Measurements from ENCODE around the gene LRRC26.

The LRRC26 gene

GRCh38 chr9:137199411-137200121 lies 29.7 kb upstream of the LRRC26 start:
- DNase-seq (ENCODE audit: low read depth) = peak; percentile 7

DNA sequence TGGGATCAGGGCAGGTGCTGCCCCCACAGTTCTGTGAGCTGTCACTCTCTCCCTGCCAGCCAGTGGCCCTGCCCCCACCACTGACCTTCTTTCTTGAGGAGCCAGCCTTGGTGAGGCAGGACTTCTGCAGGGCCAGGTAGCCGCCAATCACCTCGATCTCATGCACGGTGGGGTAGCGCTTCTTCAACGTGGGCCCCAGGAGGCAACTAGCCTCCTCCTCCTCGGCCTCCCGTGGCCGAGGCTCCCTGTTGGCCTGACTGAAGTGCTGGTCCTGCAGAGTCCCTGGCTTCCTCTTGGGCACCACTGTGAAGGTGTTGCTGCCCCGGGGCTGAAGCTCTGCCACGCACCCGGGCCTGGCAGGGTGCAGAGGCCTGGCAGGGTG lies 29.0 kb upstream of the LRRC26 start:
- DNase-seq (ENCODE audit: low read depth) = no peak

DNA sequence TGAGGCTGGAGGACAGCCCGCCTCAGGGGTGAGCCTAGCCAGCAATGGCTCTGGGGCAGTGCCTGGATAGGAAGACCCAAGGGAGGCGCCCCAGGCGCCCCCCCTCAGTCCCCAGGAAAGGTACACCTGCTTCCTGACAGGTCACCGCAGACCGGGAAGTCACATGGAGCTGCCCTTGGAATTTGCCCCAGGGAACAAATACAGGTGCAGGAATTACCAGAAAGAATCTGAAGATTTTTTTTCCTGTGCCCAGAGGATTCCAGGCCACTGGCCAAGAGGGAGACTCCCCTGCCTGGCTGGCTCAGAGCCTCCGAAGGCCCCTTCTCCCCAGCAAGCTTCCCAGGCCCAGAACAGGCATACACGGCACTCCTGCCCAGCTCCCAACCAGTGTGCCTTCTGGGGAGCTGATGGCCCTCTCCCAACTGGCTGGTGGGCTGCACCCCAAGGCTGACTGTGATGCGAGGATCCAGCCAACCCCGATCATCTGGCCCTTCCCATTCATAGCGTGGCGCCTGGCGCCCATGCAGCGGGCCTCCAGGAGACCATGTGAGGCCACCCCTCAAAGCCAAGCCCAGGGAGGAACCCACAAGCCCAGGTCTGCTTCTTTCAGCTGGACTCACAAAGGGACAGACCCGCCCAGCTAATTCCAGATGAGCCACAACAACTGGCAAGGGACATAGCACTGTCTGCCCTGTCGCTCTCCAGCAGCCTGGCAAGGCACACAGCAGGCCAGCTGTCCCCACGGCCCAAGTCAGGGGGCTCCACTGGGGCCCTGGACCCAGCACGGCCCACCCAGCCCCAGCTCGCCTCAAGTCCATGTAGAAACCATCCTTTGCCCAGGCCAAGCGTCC lies 28.4 kb upstream of the LRRC26 start:
- DNase-seq (ENCODE audit: low read depth) = no peak

- DNase-seq (ENCODE audit: low read depth) = no peak
These were observed 25.8 kb upstream of the LRRC26 start for GRCh38 chr9:137195525-137196220.

DNA sequence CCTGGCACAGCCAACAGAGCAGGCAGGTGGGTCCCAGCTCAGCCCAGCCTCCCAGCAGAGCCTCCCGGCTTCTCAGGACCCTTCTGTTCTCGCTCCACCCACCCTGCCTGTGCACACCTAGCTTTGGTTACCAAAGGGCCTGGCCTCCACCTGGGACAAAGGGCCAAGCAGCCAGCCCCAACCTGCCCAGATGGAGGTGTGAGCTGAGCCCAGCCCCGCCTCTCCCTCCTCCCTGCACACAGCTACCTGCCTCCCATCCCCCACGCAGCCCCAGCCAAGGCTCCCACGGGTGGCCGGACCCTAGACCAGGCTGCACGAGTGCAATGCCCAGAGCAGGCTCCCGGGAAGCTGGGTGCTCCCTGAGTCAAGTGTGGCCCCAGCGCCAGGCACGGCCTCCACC lies 25.1 kb upstream of the LRRC26 start:
- DNase-seq (ENCODE audit: low read depth) = no peak

- DNase-seq (ENCODE audit: low read depth) = no peak
These were observed 24.5 kb upstream of the LRRC26 start for GRCh38 chr9:137194388-137194787.

DNA sequence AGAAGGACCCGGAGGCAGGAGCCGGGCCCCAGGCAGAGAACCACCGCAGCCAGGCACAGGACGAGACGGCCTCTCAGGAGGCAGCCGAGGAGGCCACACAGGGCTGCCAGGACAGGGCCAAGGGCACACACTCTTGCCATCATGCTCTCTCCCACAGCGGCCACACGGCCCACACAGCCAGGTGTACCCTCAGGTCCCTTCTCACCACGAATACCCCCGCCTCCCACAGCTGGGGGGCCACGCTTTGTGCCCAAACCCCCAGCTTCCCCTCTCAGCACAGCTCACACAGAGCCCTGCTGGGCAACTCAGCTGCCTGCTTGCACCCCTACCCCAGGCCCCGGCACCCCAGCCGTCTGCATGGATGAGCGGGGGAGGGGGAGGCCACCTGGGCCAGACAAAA lies 23.9 kb upstream of the LRRC26 start:
- DNase-seq (ENCODE audit: low read depth) = no peak

- DNase-seq (ENCODE audit: low read depth) = no peak
These were observed 23.0 kb upstream of the LRRC26 start for GRCh38 chr9:137192859-137193258.

DNA sequence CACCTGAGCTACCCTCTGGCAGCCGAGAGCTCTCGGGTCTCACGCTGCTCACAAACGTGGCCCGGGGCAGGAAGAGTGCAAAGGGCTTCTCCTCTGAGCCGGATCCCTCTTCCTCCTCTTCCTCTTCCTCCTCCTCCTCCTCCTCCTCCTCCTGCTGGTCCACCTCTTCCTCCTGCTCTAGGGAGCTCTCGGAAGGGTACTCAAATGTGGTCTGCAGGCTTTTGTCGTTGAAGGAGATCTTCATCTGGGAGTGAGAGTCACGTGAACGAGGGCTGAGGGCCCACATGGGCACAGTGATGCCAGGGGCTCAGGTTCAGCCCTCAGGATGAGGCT lies 22.6 kb upstream of the LRRC26 start:
- no peak for DNase-seq (ENCODE audit: low read depth)

DNA sequence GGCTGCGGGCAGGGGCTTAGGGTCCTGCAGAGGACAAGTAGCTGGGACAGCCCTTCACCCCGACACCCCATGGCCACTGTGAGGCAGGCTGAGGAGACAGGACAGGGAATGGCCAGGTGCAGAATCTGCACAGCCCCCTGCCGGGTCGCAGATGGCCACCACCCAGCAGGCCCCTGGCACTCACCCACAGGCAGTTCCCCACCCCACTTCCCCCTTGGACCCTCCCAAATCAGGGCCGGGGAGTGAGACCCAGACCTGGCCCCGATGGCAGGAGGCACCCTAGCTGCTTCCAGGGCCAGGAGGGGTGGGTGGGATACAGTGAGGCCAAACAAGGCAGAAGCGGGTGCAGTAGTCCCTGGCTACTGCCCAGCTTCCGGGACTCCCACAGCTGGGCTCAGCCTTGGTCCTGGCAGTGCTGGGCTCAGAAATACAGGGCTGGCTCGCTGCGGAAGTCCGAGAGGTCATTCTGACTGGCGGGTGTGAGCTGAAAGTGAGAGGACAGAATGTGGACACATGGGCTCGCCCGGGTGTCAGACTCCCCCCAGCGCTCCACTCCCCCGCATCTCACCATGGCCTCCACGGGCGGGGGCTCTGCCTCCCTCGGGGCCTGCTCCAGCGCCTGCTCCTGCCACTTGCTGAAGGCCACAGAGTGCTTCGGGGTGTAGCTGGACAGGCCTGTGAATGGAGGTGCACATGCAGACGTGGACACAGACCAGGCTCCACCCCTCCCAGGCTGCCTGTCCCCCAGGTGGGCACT lies 22.0 kb upstream of the LRRC26 start:
- DNase-seq (ENCODE audit: low read depth) = no peak

- DNase-seq (ENCODE audit: low read depth) = no peak
These were observed 21.4 kb upstream of the LRRC26 start for GRCh38 chr9:137191245-137191644.

DNA sequence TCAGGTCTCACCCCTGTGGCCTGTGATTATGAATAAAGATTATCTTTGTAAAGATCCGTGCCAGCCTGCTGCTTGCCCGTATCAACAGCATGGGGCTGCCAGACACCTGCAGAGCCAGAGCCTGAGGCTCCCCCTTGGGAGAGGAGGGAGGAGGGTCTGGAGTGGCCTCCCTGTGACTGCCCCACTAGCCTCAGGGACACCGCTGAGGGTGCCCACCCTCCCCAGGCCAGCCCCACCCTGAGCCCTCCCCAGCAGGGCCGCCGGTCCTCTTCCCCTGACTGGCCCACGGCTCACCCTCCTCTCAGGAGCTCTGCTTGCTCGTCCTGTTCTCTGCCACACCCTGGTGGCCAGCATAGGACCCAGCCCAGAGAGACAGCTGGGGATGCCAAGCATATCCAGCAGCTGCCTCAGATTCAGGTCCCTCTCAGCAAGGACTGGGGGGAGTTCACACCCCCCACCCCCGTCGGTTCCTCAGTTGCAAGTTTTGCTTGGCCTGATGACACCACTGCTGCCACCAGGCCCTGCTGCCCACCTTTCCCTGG lies 20.5 kb upstream of the LRRC26 start:
- DNase-seq (ENCODE audit: low read depth) = no peak

DNA sequence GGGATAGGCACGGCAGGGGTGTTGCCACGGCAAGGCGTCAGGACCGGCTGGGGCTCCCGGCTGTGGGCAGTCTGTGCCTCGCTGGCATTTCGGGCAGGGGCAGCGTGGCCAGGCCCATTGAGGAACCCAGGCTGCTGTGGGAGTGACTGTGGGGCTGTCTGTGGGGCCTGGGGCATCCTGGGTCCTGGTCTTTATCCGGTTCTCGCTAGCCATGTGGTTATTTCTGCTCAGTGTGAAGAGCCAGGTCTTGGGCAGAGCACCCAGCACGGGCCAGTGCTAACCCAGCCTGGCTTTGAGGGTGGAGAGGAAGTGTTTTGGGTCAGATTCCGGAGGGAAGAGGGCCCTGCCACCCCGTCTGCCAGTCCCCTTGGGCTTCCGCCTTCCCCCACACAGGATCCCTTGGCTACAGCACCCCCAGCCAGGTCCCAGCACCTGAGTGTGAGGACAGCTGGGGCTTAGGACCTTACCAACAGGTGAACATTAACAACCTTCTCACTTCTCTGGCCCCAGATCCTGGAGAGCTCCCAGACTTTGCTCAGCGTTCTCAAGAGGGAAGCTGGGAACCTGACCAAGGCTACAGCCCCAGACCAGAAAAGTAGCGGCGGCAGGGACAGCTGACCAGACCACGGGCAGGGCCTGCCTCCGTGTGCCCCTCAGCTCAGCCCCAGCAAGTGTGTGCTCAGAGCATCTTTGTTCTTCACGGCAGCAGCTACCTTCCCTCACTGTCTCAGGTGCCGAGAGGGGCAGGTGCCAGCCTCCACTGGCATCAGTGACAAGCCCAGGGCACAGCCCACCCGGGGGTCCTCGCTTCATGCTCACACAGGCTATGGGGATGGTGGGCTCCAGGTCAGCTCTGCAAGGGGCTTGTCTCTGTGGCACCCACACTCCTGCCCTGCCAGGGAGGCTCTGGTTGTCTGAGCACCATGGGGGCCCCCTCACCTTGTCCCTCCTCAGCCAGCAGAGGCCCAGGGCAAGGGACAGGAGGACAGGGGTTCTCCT lies 19.7 kb upstream of the LRRC26 start:
- no peak for DNase-seq (ENCODE audit: low read depth)

GRCh38 chr9:137188490-137189296 lies 18.8 kb upstream of the LRRC26 start, which contains the start of the genes ANAPC2 and SSNA1:
Gene ANAPC2, minus strand, starts transcription at chr9:137188560. Its CDS starts 28 bp downstream, at chr9:137188532.
Gene SSNA1, plus strand, starts transcription at chr9:137188676. Its CDS starts 51 bp downstream, at chr9:137188727.
- DNase-seq (ENCODE audit: low read depth) = peak; percentile 94

- no peak for DNase-seq (ENCODE audit: low read depth)
These were observed 18.2 kb upstream of the LRRC26 start for GRCh38 chr9:137188086-137188489.

DNA sequence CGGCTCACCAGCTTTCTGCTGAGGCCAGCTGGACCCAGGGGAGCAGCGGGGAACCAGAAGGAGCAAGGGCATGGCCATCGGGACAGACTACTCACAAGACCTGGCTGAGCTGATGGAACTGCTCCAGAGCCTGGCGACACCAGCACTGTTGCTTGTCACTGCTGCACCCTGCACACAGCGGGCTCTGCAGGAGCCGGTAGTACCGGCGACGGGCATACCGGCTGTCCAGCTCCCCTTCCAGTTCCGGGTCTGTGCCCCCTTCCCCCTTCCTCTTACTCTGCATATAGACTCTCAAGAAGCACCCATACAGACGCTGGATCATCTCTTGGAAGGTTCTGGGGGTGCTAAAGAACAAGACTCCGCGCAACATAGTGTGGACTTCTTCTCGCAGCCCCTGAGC lies 17.5 kb upstream of the LRRC26 start:
- no peak for DNase-seq (ENCODE audit: low read depth)

GRCh38 chr9:137186385-137186784 lies 16.5 kb upstream of the LRRC26 start:
- DNase-seq (ENCODE audit: low read depth) = no peak

- DNase-seq (ENCODE audit: low read depth) = no peak
These were observed 16.1 kb upstream of the LRRC26 start for GRCh38 chr9:137185921-137186320.

GRCh38 chr9:137184881-137185660 lies 15.2 kb upstream of the LRRC26 start:
- no peak for DNase-seq (ENCODE audit: low read depth)
